HG03432 (cell line): ENCODE results near the gene FAS.

Source experiments
- ATAC-seq: cut with Tn5 transposase; IDR thresholded peaks from one replicate; pipeline ENCODE4 v1.9.1; 2021; ENCODE audit warnings: mild to moderate bottlenecking, moderate library complexity; ENCODE audit not compliant: unreplicated experiment

FAS gene

GRCh38 chr10:89032141-89032891 is 41.7 kb downstream of the FAS start:
- ATAC-seq = peak; percentile 81

DNA sequence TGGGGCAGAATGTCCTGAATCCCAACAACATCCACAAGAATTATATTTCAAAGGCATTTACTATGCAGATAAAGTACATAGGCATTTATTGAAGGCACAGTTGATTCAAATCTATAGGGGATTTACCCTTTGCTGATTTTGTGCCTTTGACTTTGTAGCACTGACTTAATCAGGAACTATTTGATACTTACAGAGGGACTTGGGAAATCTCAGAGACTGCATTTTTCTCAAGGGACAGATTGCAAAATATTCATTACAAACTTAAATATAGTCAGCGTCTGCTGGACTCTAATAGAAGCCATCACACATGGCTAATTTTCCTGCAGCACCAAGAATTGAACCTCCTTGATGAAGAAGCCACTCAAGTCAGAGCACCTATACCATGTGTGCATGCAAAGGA is 44.9 kb downstream of the FAS start:
- ATAC-seq = no peak

DNA sequence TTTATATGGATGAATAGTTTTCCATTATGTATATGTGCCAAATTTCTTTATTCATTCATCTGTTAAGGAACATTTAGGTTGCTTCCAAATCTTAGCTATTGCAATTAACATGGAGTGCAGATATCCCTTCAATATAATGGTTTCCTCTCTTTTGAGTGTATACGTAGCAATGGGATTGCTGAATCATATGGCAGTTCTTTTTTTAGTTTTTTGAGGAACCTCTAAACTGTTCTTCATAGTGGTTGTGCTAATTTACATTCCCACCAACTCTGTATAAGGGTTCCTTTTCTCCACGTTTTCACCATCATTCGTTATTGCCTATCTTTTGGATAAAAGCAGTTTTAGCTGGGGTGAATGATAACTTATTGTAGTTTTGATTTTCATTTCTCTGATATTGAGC is 46.5 kb downstream of the FAS start:
- no peak for ATAC-seq

GRCh38 chr10:89042562-89042961 is 52.0 kb downstream of the FAS start:
- ATAC-seq = no peak

- no peak for ATAC-seq
Observed at GRCh38 chr10:89043052-89043451, 52.5 kb downstream of the FAS start.

- ATAC-seq = no peak
Observed at GRCh38 chr10:89047397-89047796, 56.8 kb downstream of the FAS start.

- ATAC-seq = no peak
Observed at GRCh38 chr10:89051593-89051992, 61.0 kb downstream of the FAS start.

DNA sequence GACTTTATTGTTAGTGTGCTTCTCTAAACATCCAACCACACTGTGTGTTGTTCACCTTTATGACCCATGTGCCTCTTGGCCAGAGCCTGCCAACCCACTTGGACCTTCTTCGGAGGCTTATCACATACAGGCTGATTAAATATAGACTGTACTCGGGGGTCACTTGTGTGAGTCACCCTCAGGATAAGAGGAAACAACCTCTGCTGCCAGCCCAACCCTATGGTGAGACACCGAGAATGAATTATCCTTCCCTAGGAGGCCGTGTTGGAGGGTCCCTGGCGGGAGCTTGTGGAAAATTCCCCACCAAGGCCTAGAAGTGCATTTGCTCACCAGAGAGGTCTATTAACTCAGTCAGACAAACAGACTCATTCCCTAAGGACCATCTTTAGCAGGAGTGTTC is 63.0 kb downstream of the FAS start:
- ATAC-seq = no peak

DNA sequence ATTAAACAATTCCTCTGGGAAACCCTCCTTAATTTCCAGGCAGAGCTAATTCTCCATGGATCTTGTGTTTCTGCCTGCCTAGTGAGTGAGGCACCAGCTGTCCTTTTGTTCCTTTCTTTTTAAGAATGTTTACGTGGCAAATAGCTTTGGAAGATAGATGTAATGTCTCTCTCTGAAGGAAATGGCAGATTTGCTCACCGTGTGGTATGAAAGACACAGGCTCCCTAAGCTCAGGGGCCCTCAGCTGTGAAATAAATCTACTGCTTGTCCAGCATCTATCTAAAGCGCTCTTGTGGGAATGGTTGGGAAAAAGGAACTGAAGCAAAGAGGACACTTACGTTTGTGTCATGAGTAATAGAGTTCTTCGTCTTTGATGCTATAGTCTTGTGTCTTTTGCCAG is 64.6 kb downstream of the FAS start:
- no peak for ATAC-seq

DNA sequence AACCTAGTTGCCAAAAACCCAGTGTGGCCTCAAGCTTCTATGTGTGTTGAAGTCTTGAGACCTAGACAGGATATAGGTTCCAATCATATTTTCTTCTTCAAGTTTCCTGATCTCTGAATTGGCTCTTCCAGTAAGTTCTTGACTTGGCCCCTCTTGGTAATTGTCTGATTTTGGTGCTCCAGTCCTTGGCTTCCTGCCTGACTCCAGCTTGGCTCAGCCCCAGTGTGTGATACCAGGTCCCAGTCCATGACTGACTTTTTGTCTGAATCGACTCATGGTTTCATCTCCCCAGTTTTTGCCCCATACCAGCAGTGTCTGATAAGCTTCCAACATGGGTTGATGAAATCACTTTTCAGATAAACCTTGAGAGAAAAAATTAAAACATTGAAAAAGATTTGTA is 72.3 kb downstream of the FAS start:
- ATAC-seq = no peak

- no peak for ATAC-seq
Observed at GRCh38 chr10:89063465-89063864, 72.9 kb downstream of the FAS start.

DNA sequence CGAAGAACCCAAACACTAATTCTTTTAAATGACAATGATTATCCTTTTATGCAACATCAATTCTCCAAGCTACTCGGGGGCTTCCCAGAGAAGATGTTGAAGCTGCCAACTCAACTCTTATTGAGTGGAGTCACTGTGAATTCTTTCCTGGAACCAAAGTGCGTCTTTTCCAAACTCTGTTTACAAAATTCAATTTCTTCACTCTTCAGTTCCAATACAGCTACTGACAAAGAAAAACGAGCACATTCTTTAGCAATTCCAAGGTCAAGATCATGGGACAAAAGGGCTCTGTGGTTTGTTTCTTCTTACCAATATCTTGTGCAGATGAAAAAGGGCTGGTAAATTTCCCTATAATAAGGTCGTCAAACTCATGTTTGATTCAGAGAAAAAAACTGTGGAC is 74.2 kb downstream of the FAS start:
- no peak for ATAC-seq
